OCI-LY7 (cell line): Measurements from ENCODE around the gene AGAP3.

Experiments
- EZH2phosphoT487 ChIP-seq: fragments of 200-600 bp; sonication (generic); IDR thresholded peaks from 2 replicates; pipeline ENCODE4 v1.6.1; 2018; ENCODE audit warnings: low read depth, borderline replicate concordance, mild to moderate bottlenecking, mixed run types, antibody characterized with exemption, low read length, moderate library complexity, mixed read lengths
- TF ChIP-seq, protein P1 (sequence below): fragments of 200-600 bp; sonication (generic); conservative IDR thresholded peaks from 2 replicates; pipeline ENCODE4 v1.5.1; 2014; ENCODE audit warnings: mild to moderate bottlenecking, antibody characterized with exemption, low read length, moderate library complexity, mixed read lengths

DNA sequence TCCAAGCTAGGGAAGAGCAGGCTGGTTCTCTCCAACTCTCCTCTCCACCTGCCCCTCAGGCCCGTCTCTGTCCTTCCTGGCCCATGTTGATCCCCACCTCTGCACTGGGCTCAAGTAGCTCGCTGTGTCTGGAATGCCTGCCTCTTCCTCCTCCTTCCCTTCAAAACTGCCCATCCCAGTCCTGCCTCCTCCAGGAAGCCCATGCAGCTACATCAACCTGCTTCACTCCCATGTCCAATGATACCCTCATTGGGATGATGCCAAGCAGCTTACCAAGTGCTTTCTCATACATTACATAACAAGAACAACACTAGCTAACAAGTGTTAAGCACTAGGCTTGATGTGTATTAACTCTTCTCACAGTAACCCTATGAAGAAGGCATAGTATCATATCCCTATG is 92.6 kb downstream of the AGAP3 start:
- TF ChIP-seq, protein P1, sequence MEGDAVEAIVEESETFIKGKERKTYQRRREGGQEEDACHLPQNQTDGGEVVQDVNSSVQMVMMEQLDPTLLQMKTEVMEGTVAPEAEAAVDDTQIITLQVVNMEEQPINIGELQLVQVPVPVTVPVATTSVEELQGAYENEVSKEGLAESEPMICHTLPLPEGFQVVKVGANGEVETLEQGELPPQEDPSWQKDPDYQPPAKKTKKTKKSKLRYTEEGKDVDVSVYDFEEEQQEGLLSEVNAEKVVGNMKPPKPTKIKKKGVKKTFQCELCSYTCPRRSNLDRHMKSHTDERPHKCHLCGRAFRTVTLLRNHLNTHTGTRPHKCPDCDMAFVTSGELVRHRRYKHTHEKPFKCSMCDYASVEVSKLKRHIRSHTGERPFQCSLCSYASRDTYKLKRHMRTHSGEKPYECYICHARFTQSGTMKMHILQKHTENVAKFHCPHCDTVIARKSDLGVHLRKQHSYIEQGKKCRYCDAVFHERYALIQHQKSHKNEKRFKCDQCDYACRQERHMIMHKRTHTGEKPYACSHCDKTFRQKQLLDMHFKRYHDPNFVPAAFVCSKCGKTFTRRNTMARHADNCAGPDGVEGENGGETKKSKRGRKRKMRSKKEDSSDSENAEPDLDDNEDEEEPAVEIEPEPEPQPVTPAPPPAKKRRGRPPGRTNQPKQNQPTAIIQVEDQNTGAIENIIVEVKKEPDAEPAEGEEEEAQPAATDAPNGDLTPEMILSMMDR: no peak
- no peak for TF ChIP-seq EZH2phosphoT487
